ENCODE results near the gene HOXD1.

Gene HOXD1

DNA sequence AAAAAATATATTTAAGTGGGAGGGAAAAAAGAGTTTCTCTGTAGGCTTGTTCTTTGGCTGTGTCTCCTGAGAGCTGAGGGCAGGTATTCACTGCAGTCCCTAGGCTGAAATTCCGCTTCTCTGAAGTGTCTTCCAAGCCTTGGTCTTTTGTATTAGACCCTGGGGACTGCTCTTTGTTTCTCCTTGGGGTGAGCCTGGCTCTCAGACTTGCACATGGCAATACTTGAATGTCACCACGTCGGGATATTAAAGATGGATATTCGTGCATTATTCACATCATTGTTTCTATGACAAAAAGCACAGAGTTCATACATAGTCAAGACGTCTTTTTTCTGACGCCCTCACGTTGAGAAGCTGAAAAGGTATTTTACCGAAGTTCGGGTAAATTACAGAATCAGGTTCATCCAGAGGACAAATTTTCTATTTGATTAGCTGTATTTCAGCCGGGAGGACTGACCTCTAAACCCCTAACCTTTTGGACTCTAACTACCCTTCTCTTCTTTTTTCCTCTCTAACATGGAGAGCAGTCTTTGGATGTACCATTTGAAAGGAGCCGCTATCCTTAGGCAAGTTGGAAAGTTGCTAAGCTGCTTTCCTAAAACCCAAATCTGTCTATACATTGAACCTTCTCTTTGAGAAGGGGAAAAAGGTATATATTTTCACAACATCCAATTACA is 33.8 kb upstream of the HOXD1 start:
- DNase-seq: no peak

- DNase-seq: no peak
Measured at GRCh38 chr2:176155356-176156044, 33.0 kb upstream of the HOXD1 start.

DNA sequence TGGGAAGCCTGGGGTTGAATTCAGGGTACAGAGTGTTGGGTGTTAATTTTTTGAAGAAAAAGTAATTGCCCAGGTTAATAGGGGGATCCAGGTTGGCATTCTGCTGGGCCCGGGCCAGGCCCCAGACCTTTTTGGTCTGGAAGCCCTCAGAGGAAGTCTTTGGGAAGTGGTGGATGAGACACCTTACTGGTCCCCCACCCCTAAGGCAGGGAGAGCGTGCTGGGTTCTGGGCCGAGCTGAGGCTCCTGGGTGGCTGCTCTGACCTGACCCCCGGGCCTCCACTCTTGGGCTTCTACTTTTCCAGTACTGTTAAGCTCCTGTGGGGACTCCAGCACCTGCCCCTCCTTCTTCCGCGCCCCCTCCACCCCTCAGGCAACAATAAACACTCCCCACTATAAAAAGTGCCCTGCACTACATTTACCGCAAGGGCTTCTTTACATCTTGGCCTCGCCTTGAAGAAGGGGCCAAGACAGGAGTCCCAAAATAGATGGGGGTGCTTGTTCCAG is 32.1 kb upstream of the HOXD1 start:
- no peak for DNase-seq

GRCh38 chr2:176156807-176157498 is 31.5 kb upstream of the HOXD1 start, which contains the start of gene HOXD3:
HOXD3 (plus strand) TSS chr2:176157307; CDS start chr2:176169115, 11,808 bp downstream.
- no peak for DNase-seq

GRCh38 chr2:176157499-176158185 is 30.8 kb upstream of the HOXD1 start:
- DNase-seq: no peak

GRCh38 chr2:176158186-176158591 is 30.3 kb upstream of the HOXD1 start:
- DNase-seq: no peak

DNA sequence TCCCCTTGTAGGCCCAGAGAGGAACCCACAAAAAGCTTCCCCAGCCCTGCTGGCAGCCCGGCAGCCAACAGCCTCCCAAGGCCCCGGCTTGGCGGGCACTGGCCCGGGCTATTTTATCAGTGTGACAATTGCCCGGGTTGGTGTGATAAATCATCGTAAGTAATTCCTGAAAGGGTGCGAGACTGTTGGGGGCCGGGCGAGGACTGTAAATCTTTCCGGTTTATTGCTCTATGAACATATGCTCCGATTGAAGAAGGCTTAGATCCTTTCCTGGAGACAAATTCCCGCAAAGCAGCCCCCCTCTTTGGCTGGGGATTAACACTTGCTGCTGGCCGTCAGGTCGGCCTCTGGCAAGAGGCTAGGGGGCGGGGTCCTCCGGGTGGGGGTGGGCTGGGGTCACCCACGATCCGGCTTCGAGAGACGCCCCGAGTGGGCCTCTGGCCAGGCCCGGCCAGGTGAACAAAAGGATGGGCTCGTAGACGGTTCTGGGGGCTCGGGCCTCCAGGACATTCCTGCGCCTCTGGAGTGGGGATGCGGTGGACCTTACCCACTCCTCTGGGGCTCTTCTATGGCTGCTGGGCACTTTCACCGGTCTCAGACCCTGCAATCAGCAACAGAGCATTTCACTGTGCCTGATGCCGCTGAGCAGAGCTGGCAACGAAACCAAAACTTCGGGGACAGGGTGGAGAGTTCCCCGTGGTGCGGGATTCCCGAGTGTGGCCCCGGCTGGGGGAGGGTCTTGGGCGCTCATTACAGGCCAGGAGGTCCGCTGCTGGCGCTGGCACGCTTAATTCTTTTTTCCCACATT is 29.4 kb upstream of the HOXD1 start:
- no peak for DNase-seq

DNA sequence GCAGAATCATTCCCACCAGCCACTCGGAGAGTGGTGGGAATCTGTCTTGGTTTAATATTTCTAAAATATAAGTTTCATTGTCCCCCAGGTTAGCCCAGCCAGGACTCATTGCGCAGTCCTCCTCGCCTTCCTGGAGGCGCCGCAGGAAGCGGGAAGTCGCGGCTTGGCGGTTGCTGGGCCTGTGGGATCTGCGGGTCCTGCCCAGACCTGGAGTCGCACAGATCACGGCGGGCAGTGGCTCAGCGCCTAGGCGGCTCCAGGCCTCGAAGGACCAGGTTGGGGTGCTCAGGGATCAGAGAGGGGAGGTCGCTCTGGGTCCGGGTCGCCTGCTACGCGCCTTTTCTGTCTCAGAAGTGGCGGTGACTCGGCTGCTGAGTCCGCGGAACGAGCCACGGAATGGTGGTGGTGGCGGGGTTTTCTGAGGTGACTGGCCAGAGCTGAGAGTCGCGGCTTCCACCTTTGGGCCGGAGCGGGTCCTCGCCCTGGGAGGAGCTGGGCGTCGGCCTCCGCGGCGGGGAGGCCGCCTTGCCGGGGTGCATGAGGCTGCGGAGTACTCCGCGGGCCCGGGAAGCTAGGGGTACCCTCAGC is 28.7 kb upstream of the HOXD1 start:
- no peak for DNase-seq

DNA sequence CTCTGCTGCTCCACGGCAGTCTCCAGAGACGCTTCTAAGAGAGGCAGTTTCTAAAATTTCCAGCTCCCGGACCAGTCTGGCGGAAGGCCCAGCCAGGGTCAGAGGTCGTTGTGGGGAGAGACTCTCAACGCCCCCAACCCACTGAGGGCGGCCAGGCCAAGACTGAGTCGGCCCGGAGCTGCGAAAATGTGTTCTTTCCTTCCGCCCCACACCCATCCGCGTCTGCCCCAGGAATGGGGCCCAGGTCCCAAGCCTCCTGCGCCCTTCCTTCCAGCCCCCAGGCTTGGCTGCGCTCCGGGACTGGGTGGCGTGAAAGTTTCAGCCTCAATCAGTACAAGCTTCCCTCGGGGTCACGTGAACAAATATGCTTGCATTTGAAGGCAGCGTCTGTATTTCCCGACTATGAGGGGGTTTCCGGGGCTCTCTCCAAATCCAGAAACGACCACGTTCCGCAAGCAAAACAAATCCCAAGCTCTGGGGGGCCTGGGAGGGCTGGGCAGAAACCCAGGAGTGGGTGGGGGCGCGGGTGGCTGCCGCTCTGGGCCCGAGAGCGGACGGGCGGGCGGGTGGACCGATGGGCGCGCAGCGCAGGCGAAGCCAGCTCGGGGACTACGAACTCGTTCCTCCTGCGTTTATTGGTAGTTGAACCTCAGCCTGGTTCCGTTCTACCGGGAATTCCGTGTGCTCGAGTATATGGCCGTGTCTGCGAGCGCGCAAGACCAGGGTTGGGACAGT is 28.1 kb upstream of the HOXD1 start:
- DNase-seq: no peak

- DNase-seq: no peak
Measured at GRCh38 chr2:176160986-176161824, 27.3 kb upstream of the HOXD1 start.

DNA sequence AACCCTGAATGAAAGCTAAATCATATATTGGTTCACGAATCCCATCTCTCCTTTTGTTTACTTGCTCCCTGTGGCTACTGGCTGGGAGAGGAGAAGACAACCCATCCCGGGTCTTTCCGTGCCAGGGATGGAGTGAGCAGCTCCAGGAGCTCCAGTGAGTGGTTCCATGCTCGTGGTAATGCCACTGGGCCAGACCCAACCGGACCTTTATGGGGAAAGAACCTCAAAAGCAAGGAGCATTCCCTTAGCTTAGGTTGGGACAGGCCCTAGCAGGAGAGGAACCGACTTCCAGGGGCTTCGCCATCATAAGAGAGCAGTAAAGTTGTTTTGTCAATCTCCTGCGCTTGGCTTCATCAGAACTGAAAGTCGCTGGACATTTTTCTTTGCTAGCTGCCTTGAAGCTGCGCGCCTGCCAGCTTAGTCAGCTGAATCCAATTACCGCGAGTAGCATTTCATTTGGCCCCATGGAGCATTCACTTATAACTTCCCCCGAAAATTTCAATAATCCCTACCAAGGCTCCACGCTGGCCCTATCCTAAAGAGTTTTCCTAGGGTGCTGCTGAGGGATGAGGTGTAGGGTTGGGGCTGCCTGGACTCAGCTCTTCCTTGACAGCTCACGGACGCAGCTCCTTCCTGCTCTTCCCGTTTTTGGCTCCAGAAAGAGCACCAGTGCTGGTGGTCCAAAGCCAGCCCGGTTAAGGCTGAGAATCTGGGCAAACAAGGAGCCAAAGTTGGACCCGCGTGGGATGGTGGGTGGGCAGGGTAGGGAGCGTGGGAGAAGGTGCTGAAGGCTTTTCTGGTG is 26.4 kb upstream of the HOXD1 start:
- no peak for DNase-seq

DNA sequence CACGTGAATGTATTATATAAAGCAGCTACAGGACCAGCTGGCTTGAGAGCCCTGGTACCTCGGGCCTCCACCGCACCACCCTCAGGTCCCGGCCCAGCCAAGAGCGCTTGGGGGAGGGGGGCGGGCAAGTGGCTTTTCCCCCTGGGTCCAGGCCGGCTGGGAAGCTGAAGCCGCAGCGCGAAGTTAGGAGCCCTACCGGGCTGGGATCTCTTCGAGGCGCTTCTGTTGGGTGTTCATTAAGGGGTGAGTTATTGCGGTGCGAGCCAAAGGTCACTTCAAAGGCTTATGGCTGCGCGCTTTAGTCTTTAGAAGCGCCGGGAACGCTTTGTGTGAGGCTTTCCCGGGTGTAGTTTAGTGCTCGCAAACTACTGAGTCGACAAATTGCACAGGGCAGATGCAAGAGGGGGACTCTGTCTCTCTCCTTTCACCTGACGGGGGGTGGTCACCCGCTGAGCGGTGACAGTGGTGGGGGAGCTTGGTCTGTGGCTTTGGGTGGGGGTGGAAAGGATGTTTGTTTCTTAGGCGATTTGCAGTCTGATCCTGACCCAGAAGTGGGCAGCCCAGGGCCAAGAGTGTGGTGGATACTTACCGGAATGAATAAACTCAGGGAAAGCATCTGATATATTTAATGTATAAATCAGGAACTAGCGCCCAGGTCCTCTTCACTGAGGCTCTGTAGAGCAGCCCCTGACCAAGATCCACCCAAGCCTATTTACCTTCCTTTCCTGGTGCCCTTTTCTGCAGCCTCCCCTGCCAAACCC is 25.4 kb upstream of the HOXD1 start:
- DNase-seq: no peak

- no peak for DNase-seq
Measured at GRCh38 chr2:176163672-176164056, 24.8 kb upstream of the HOXD1 start.

DNA sequence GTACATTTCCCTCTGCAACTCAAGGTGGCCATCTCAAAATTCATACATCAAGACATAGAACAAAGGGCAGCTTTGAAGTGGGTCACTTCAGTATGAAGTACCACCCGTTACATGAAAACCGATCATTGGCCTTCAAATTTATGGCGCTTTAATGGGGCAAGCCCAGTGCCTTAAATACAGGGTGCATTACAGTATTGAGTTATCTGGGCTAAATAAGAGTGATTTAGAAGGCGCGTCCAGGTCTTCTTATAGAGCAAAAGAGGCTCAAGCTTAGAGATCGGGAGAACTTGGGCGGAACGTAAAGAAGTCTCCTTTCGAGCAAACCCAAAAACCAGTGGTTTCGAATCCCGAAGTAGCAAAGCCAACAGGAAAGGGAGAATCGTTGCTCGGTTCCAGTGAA is 24.3 kb upstream of the HOXD1 start:
- DNase-seq: no peak

GRCh38 chr2:176164611-176165369 is 23.7 kb upstream of the HOXD1 start:
- DNase-seq: no peak

DNA sequence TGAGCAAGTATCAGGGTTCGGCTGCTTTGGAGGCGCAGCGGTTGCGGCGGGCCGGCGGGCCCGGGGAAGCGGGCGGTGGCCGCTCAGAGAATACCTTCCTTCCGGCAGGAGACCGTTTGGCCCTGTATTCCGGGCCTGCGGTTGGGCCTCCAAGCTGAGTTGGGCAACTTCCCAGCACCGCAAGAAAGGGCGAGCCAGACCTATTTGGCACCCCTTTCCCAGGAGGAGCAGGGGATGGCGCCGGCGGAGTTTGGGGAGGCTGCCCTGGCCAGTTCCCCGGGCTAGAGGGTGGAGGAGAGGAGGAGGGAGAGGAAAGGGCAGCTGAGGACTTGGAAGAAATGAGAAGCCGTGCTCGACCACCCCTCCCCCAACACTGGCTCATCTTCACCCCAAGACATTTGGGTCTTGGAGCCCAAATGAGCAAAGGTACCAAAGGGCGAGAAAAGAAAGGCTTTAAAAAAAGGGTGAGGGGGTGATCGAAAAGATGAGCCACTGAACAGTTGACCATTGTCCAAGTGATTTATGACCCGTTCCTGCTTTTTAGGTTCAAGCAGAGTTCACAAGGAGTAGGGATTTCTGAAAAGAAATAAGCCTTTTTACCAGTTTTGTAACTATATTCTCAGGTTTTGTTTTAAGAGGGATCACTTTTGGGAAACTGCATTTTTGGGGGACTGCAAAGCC is 23.0 kb upstream of the HOXD1 start:
- no peak for DNase-seq

DNA sequence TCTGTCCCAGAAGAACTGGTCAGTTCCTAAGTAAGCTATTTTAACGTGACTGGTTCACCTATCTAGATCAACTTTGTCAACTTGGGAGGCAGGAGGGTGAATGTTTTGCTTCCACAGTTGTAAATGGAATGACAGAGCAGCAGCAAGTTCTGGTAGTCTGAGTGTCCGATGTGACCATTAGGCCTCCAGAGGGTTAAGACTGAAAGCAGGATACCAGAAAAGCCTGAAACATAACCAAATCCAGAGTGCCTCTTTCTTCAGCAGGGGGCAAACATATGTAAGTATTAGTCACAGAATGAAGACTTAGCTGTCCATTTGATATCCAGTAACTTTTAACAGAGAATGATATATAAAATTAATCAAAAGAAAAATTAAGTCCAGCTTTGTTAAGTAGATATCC is 22.2 kb upstream of the HOXD1 start:
- DNase-seq: no peak
